Left ventricle myocardium inferior (tissue), 1 donor: ENCODE data around the gene ADCY3. TPM values are rescaled to one million over a fixed set of nuclear protein-coding genes. Genes with fewer than 3 reads are reported as not detected.
A peak's percentile ranks its signal among the peaks of the same experiment; 100 is the strongest.

Source experiments
- DNase-seq: peaks from one replicate; pipeline ENCODE4 v3.0.0-alpha.2; 2020
- H3K27ac ChIP-seq: fragments of 200-600 bp; replicated peaks from 2 replicates; pipeline ENCODE4 v1.8.0; 2021
- H3K27me3 ChIP-seq: fragments of 200-600 bp; 2 replicates; pipeline ENCODE4 v1.8.0; 2021; ENCODE audit warnings: low read depth
- H3K36me3 ChIP-seq: fragments of 200-600 bp; 2 replicates; pipeline ENCODE4 v1.8.0; 2021
- H3K4me1 ChIP-seq: fragments of 200-600 bp; 2 replicates; pipeline ENCODE4 v1.8.0; 2021
- H3K4me3 ChIP-seq: fragments of 200-600 bp; 2 replicates; pipeline ENCODE4 v1.8.0; 2021; ENCODE audit warnings: mild to moderate bottlenecking, moderate library complexity
- H3K9me3 ChIP-seq: fragments of 200-600 bp; replicated peaks from 2 replicates; pipeline ENCODE4 v1.8.0; 2021
- CTCF ChIP-seq: fragments of 200-600 bp; IDR thresholded peaks from 2 replicates; pipeline ENCODE4 v1.8.0; 2021; ENCODE audit warnings: antibody characterized with exemption, mild to moderate bottlenecking, borderline replicate concordance
- intact Hi-C: fragments of 100-400 bp; cut with micrococcal nuclease; formaldehyde crosslinking; loops from one replicate; pipeline ENCODE4 v1.11.0; 2022
- total RNA-seq: library from RNA; stranded (reverse); fragmentation: NEBNext Ultra II Directional; extraction: Animal tissue kit (Norgen Biotek cat#: 25700); gene quantifications from one replicate; pipeline ENCODE4 v1.2.1, GENCODE V29; 2021
- donor health status: DM: no; HTN: yes; CAD: no; lungs with severe emphysema.

The ADCY3 gene
- total RNA-seq, 1 donor from 2014 or later = 12.8 TPM

GRCh38 chr2:24926602-24927252, 6.7 kb upstream of the ADCY3 start:
- Histone ChIP-seq H3K27me3 (no peaks in the 10 kb centered on the region), H3K36me3 (no peaks in the 10 kb centered on the region), H3K27ac (peak overlapping the region; percentile 75), H3K9me3 (no peaks in the 10 kb centered on the region), H3K4me1 (peaks cover 24% of the 10 kb centered on the region), H3K4me3 (peak overlapping the region; percentile 54)
- intact Hi-C loops = no loop called here
- no peak for TF ChIP-seq CTCF
- DNase-seq = peak; percentile 74

GRCh38 chr2:24926220-24926601, 6.2 kb upstream of the ADCY3 start:
- intact Hi-C loops = no loop called here
- H3K4me3 ChIP-seq = peak overlapping the region; percentile 54
- H3K4me1 ChIP-seq = peaks cover 23% of the 10 kb centered on the region
- H3K9me3 ChIP-seq = no peaks in the 10 kb centered on the region
- H3K36me3 ChIP-seq = no peaks in the 10 kb centered on the region
- TF ChIP-seq CTCF = no peak
- H3K27ac ChIP-seq = peak overlapping the region; percentile 75
- no peak for DNase-seq
- no peaks in the 10 kb centered on the region for H3K27me3 ChIP-seq

- Histone ChIP-seq H3K9me3 (no peaks in the 10 kb centered on the region), H3K27ac (no peak overlapping the region), H3K4me3 (no peak overlapping the region), H3K27me3 (no peaks in the 10 kb centered on the region), H3K4me1 (peaks cover 22% of the 10 kb centered on the region), H3K36me3 (no peaks in the 10 kb centered on the region)
- DNase-seq = no peak
- intact Hi-C loops = no loop called here
- TF ChIP-seq CTCF = no peak
Observed at GRCh38 chr2:24925815-24926214, 5.8 kb upstream of the ADCY3 start.

GRCh38 chr2:24924732-24925131, 4.7 kb upstream of the ADCY3 start:
- DNase-seq = no peak
- Histone ChIP-seq H3K27ac (no peak overlapping the region), H3K4me1 (peaks cover 25% of the 10 kb centered on the region), H3K4me3 (no peak overlapping the region), H3K9me3 (no peaks in the 10 kb centered on the region), H3K36me3 (no peaks in the 10 kb centered on the region), H3K27me3 (no peaks in the 10 kb centered on the region)
- no peak for TF ChIP-seq CTCF
- intact Hi-C loops = no loop called here

GRCh38 chr2:24924266-24924665, 4.2 kb upstream of the ADCY3 start:
- Histone ChIP-seq H3K27ac (no peak overlapping the region), H3K36me3 (no peaks in the 10 kb centered on the region), H3K4me3 (no peak overlapping the region), H3K27me3 (peaks cover 4% of the 10 kb centered on the region), H3K9me3 (no peaks in the 10 kb centered on the region), H3K4me1 (peaks cover 28% of the 10 kb centered on the region)
- no peak for TF ChIP-seq CTCF
- no peak for DNase-seq
- intact Hi-C loops = no loop called here

- Histone ChIP-seq H3K27ac (no peak overlapping the region), H3K27me3 (peaks cover 15% of the 10 kb centered on the region), H3K36me3 (no peaks in the 10 kb centered on the region), H3K9me3 (no peaks in the 10 kb centered on the region), H3K4me3 (no peak overlapping the region), H3K4me1 (peaks cover 39% of the 10 kb centered on the region)
- intact Hi-C loops = no loop called here
- DNase-seq = no peak
- no peak for TF ChIP-seq CTCF
Observed at GRCh38 chr2:24923106-24923505, 3.1 kb upstream of the ADCY3 start.
